Measurements from ENCODE around the gene CNOT3.
"Not testable (repeated sequence)": the region's sequence is repeated elsewhere in the genome, so short reads cannot be mapped to it uniquely, and the experiment has no call there.

CNOT3 gene

GRCh38 chr19:54180691-54181091, 43.1 kb downstream of the CNOT3 start:
- DNase-seq (ENCODE audit: low read depth in 2 of 2): no peak
- no peak overlapping the region for H3K4me3 ChIP-seq (replicated peaks in 1 of 2; ENCODE audit: low read depth in 2 of 2, low read length in 2 of 2)
- TF ChIP-seq, protein P1, sequence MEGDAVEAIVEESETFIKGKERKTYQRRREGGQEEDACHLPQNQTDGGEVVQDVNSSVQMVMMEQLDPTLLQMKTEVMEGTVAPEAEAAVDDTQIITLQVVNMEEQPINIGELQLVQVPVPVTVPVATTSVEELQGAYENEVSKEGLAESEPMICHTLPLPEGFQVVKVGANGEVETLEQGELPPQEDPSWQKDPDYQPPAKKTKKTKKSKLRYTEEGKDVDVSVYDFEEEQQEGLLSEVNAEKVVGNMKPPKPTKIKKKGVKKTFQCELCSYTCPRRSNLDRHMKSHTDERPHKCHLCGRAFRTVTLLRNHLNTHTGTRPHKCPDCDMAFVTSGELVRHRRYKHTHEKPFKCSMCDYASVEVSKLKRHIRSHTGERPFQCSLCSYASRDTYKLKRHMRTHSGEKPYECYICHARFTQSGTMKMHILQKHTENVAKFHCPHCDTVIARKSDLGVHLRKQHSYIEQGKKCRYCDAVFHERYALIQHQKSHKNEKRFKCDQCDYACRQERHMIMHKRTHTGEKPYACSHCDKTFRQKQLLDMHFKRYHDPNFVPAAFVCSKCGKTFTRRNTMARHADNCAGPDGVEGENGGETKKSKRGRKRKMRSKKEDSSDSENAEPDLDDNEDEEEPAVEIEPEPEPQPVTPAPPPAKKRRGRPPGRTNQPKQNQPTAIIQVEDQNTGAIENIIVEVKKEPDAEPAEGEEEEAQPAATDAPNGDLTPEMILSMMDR (IDR thresholded peaks at IDR 0.05; ENCODE audit: low read depth, low read length): no peak

DNA sequence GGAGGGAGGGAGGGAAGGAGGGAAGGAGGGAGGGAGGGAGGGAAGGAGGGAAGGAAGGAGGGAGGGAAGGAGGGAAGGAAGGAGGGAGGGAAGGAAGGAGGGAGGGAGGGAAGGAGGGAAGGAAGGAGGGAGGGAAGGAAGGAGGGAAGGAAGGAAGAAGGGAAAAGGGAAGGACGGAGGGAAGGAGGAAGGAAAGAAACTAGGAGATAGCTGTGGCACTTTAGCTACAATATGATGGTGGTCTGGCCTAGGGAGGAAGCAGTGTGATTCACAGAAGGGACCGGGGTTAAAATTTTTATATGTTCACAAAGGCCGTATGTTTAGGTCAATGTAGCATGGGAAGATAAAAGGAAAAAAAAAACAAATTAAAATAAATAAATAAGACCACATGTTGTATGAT, 44.3 kb downstream of the CNOT3 start:
- DNase-seq (ENCODE audit: low read depth in 2 of 2); H3K4me3 ChIP-seq (replicated peaks in 1 of 2; ENCODE audit: low read depth in 2 of 2, low read length in 2 of 2): not testable (repeated sequence)

- DNase-seq (ENCODE audit: low read depth in 2 of 2): no peak
- no peak overlapping the region for H3K4me3 ChIP-seq (replicated peaks in 1 of 2; ENCODE audit: low read depth in 2 of 2, low read length in 2 of 2)
- TF ChIP-seq, protein P1 (IDR thresholded peaks at IDR 0.05; ENCODE audit: low read depth, low read length): no peak
Measured at GRCh38 chr19:54183431-54183830, 45.9 kb downstream of the CNOT3 start.

DNA sequence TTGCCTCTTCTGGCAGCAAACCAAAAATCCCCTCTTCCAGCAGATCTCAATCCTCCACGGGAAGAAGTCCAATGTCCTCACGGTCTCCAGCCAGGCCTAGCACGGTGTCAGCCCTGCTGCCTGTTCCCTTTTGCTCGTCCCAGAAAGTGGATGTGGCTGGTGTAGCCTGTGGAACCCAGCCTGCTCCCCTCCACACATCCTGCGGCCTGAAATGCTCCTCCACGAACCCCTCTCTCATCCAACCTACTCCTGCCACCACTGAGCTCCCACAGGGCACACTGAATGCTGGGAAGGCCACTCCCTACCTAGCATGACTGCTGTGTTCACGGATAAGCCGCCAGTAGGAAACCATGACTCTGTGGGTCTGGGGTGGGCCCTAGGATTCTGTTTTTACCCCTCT, 48.8 kb downstream of the CNOT3 start:
- TF ChIP-seq, protein P1 (IDR thresholded peaks at IDR 0.05; ENCODE audit: low read depth, low read length): no peak
- no peak overlapping the region for H3K4me3 ChIP-seq (replicated peaks in 1 of 2; ENCODE audit: low read depth in 2 of 2, low read length in 2 of 2)
- no peak for DNase-seq (ENCODE audit: low read depth in 2 of 2)

DNA sequence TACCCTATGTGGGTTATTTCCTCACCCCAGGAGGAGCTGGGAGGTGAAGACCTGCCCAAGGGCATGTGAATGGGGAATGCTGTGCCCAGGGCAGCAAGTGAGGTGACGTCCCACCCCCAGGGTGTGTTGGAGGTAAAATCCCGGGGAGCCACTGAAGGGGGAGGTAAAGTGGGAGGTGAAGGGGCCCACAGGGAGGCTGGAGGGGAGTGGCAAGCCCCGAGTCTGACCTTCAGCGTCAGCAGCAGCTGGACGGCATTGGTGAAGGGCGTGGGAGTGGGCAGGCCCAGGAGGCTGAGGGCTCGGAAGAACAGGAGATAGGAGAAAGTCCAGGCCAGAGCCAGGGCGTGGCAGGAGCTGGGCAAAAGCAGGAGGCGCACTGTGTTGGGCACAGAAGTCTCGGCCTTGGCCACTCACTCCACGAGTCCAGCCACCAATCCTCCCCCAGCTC, 49.4 kb downstream of the CNOT3 start:
- DNase-seq (ENCODE audit: low read depth in 2 of 2): no peak
- TF ChIP-seq, protein P1 (IDR thresholded peaks at IDR 0.05; ENCODE audit: low read depth, low read length): no peak
- no peak overlapping the region for H3K4me3 ChIP-seq (replicated peaks in 1 of 2; ENCODE audit: low read depth in 2 of 2, low read length in 2 of 2)

DNA sequence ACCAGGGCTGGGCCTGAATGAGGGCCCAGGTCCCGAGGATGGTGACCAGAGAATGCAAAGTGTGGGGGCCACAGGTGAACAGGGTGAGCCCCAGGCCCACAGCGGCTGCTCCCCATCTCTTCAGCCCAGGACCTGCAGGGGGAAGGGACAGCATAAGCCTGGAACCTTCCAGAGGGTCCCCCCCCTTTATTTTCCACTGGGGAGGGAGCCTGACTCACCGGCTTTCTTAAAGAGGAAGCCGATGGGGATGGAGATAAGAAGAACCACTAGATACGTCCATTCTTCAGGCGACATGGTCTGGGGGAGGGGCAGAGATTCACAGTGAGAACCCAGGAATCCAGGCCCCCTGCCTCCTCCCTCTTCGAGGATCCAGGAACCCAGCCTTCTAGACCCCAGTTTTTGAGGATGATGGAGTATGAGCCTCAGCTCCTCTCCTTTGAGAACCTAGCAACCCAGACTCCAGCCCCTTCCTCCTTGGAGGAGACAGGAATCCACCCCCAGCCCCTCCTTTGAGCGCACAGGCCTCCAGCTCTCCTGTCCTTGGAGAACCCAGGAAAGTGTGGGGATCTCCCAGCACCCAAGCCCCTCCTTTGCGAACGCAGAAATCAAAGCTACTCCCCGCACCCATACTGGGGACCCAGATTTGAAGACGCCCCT, 50.8 kb downstream of the CNOT3 start:
- TF ChIP-seq, protein P1 (IDR thresholded peaks at IDR 0.05; ENCODE audit: low read depth, low read length): no peak
- peak; percentile 47 to 48 for DNase-seq (ENCODE audit: low read depth in 2 of 2)
- H3K4me3 ChIP-seq (replicated peaks in 1 of 2; ENCODE audit: low read depth in 2 of 2, low read length in 2 of 2): peak overlapping the region; percentile 69 to 85

- H3K4me3 ChIP-seq (replicated peaks in 1 of 2; ENCODE audit: low read depth in 2 of 2, low read length in 2 of 2): peak within 1 kb of the TSS; percentile 69 to 85
- TF ChIP-seq, protein P1 (IDR thresholded peaks at IDR 0.05; ENCODE audit: low read depth, low read length): no peak
- DNase-seq (ENCODE audit: low read depth in 2 of 2): no peak
Measured at GRCh38 chr19:54189145-54189734, 51.7 kb downstream of the CNOT3 start, which contains the start of gene MBOAT7. Gene MBOAT7, minus strand, starts transcription at chr19:54189580. Its CDS starts 1,072 bp downstream, at chr19:54188508.
